Activated CD4-positive, CD25-positive, alpha-beta regulatory T cell treated with anti-CD3 and anti-CD28 coated beads, Interleukin-2, amount 50 U/mL, for 16 hours (primary cell): ENCODE results near the gene SPTBN5.

Source experiments
- DNase-seq: peaks from one replicate; pipeline ENCODE4 v3.0.0-alpha.2; 2020; ENCODE audit warnings: low read depth, low spot score

SPTBN5 gene

DNA sequence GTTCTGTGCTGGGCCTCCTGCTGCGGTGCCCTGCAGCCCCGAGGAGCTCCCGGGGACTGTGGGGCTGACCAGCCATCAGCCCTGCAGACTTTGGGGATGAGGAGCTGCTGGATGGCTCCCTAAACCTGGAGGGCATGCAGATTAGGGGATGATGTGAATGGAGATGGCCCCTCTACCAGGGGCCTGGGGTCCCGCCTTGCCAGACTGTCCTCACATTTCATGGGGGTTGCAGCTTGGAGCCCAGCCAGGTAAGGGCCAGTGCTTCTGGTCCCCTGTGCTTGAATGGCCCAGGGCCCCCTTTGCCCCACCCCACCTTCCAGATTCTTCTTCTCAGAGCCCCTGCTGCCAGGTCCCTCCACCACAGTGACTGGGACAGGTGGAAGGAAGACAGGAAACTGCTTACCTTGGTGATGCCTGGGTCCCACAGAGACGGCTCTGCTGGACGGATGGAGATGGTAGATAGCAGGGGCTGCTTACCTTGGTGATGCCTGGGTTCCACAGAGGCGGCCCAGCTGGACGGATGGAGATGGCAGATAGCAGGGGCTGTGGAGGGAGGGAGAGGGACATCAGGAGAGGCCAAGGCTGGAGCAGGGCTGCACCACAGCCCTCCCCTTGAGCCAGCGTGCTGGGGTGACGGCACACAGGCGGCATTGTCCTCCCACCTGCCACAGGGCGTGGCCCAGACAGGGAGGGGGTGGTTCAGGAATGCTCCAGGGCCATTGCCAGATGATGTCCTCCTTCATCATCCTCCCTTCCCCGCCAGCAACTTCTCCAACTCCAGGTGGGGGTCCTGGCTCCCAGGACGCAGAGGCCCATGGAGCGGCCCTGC lies at the start of gene SPTBN5:
Gene SPTBN5 (minus strand): TSS at position 632 of the 829 bp plus-strand sequence. CDS start 556 bp downstream, at position 76.
- no peak for DNase-seq

DNA sequence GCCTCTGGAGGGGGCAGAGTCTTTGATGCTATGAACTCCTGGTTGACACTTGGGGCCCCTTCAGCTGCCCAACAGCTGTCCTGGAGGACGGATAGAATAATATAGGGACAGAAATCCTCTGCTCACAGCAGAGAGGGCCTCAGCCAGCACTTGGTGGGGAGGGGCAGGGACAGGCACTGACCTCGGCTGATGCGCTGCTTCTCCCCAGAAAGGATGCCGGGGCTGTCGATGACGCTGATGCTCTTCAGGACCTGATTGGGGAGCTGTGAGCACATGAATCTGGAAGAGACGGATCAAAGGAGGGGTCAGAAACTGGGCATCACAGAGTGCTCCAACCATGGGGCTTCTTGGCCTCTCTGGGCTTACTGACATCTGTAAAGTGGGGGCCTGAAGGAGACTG lies 49.0 kb upstream of the SPTBN5 start:
- DNase-seq, result no peak

DNA sequence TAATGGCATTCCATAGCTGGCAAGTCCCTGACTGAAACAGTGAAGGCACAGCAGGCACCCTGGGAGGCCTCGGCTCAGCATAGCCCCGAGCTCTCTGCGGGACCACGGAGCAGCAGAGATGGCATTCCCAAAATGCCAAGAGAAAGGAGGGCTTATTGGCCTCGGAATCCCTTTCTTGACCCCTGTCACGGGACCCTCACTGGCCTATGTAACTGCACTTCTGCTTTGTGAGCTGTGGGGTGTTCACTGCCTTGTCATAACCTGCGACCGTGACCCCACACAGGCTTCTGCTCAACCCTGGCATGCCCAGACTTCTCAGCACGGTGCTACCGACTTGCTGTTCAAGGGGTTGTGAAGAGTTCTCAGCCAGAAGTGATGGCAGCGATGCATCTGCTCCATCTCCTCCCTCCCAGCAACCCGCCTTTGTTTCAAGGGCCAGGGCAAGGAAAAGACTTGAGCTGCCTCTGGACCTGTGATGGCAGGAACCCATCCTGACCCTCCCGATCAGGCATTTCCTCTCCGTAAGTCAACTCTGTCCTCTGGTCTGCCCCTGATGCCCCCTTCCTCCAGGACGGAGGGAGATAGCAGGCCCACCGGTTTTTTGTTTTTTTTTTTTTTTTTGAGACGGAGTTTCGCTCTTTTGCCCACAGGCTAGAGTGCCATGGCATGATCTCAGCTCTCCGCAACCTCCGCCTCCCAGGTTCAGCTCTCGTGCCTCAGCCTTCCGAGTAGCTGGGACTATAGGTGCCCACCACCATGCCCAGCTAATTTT lies 48.0 kb upstream of the SPTBN5 start:
- DNase-seq, result no peak

DNA sequence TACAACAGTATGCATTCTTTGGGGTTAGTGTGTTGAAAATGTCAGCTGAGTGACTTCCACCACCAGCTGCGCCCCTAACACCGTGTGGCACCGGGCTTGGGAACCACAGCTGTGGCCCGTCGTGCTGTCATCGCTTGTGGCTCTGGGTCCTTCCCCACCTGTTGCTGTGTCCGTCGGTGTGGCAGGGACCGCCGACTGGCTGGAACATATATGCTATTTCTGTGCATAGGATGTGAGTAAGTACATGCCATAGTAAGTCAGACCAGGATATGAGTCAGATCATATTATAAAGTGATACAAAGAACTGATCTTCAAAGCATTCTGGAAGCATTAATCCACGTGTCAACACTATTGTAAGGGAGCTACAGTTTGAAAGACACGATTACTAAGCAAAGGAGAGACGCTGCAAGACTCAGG lies 46.6 kb upstream of the SPTBN5 start:
- DNase-seq, result peak; percentile 24

DNA sequence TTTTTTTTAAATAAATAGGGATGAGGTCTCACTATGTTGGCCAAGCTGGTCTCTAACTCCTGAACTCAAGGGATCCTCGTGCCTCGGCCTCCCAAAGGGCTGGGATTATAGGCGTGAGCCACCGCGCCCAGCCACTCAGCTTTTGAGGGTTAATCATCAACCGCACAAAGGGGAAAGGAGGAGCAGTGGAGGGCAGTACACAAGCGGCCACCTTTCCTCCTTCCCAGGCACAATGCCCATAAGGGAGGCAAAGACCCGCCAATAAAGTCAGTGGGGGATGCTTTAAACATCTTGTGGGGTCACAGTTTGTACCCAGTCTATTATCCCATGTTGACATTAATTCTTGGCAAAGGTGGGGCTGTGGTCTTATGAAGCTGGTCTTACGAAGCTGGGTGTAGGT lies 46.1 kb upstream of the SPTBN5 start:
- DNase-seq, result no peak

DNA sequence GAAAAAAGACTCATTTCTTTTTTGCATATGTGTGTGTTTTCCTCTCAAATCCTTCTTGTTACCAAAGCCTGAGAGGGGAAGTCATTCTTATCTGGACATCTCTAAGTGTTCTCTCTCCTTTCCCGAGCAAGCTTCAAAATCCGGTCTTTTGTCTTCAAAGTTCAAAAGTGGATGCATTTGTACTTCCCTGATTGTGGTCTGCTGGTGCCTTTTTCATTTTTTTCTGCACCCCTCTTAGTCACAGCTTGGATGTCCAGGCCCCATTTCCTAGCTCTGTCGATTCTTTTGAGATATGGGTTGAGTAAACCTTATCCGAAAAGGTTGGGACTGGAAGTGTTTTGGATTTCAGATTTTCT lies 43.7 kb upstream of the SPTBN5 start:
- no peak for DNase-seq

DNA sequence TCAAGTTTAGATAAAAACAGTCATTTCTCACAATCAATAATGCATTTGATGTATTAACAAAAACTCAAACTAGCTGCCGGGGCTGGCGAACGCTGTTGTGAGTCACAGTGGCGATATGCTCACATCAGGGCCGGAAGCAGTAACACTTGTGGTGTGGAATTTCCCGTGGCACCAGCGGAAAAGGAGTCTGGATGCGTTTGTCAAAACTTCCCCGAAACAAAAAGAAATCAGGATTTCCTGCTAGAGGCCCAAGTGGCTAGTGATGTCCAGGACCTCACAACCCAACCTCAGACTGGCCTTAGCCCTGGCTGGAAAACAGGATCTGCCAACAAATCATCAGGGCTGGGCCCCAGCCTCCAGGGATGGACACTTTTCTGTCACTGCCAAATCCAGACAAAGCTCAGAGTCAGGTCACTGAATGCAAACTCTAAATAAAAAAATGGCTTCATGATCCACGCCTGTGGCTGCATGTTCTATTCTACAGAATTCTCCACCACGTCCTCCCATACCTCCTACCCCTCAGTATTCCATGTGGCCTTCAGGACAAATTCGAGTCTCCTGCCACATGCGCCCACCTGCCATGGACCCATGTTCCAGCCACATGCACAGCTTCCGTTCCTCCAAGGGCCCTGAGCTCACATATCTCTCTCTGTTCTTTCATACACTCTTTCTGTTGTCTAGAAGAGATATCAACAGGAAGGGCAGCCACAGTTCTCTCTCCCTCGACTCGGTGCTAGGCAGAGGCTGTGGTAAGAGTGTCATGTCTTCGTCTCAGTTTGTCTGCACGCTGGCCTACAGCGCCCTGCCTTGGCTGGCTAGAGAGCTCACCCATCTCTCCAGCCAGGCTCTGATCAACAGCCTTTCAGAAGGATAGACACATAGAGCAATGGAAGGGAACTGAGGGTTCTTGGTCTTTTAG lies 43.1 kb upstream of the SPTBN5 start:
- peak; percentile 61 for DNase-seq

DNA sequence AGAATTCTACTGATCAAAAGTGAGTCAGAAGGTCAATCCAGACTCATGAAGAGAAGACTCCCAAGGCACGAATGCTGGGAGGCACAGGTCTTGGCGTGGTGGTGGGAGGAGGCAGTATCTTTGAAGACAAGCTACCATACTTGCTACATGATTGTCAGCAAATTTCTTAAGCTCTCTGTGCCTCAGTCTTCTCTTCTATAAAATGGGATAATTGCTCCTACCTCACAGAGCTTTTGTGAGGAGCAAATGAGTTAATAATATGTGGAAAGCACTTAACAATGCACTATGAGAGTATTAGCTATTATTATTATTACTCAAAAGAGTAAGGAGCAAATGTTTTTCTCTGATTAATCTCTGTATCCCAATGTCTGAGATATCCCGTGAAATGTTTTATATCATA lies 42.3 kb upstream of the SPTBN5 start:
- no peak for DNase-seq

DNA sequence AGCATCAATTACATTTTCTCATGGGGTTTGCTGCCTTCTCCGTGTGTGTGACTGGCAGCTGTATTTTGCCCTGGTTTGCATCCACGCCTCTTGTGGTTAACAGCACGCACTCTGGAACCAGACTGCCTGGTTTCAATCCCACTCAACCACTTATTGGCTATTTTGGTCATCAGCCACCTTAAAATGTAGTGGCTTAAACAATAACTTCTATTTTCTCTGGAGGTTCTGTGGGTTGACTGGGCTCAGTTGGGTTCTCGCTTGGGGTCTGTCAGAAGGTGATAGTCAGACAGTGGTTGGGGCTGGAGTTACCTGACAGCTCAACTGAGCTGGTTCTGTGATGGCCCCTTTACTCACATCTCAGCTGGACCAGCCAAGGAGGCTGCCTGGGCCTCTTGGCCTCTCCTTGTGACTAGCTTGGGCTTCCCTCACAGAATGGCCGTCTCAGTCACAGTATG lies 41.7 kb upstream of the SPTBN5 start:
- DNase-seq, result no peak

DNA sequence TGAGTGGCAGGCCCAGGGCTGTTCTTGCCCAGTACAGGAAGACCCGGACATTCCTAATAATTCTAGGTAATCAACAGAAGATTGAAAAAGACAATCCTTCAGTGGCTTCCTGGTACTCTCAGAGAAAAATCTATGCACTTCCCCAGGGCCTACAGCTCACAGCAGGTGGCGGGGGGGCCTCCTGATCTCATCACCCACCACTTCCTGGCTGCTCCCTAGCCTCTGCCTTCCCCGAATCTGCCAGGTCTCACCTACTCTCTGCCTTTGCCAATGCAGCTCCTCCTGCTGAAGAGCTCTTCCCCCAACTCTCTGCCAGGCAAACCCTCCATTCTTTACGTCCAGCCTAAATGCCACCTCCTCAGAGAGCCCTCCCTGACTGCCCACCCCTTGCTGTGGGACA lies 41.0 kb upstream of the SPTBN5 start:
- peak; percentile 61 for DNase-seq

DNA sequence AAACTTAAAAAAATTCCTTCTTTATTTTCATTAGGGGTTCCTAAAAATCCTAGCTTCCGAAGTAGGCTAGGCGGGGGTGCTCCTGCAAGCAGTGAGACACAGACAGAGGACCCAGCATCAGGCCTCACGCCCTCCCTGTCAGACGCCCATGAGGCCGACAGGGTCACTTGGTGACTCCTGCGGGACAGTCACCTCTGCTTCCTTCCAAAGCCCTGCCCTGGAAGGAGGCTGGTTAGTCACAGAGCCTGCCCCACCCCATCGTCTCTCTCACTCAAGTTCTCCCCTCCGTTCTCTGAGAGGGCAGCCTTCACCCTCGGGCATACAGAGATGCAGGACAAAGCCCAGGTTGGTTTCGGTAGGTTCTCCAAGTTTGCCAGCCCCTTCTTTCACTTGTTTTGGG lies 39.9 kb upstream of the SPTBN5 start:
- no peak for DNase-seq

DNA sequence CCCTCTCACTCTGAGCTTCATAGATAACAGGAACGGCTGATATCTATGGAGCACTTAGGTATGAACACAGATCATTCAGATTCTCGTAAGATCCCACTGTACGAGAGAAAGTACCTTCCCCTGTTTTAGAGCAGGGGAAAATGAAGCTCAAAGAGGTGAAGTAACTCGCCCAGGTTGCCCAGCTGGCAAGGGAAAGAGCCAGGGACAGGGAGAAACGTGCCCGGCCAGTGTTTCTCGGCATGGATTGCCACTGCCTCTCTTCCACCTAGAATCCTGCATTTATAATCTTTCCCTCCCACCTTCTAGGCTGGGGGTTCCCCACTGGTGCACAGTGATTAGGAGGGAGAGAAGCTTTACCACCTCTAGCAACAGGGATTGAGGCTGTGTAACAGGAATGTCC lies 39.5 kb upstream of the SPTBN5 start:
- DNase-seq, result no peak

DNA sequence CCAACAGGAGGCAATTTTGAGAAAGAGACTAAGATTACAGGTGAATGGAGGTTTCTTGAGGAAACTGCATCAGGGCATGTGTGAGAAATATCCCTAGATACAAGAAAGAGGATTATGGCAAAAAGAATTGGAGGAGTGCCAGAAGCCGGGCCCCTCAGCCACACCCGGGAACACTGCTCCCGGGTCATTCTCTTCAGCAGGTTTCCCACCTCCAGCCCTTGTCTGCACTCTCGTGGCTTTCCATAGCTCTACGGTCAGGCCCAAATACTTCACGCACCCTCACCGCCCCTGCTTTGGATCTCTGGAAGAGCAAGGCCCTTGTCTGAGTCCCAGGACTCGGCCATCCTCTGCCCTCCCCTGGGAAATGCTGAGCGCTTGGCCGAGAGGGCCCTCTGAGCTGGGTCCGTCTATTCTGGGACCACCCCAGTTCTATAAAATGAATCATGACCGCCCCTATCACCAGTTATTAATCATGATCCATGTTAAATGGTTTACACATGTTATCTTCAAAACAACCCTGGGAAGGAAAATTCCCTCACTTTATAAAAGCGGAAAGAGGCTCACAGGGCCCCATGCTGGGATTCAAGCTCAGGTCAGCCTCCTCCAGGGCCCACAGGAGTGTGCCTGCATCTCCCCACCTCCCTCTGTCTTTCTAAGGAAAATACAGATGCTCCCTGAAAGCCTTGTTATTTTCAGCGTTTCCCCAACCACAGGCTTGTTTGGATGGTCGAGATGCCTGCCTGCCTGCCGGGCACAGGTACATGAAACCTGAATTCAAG lies 38.8 kb upstream of the SPTBN5 start:
- DNase-seq, result no peak

DNA sequence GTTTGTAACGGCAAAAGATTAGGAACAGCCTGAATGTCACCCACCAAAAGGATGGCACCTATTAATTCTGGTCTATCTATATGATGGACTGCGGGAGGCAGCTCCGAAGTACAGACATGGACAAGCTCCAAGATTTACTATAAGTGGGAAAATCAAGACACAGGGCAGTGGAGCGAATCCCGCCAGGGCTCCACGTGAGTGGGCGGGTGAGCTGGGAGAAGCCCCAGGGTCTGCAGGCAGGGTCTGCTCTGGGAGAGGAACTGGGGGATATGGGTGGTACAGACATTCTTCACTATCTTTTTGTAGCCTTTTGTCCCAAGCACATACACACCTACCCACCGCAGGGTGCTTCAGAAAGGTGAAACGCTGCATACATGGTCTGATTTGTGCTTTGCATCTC lies 38.2 kb upstream of the SPTBN5 start:
- no peak for DNase-seq

DNA sequence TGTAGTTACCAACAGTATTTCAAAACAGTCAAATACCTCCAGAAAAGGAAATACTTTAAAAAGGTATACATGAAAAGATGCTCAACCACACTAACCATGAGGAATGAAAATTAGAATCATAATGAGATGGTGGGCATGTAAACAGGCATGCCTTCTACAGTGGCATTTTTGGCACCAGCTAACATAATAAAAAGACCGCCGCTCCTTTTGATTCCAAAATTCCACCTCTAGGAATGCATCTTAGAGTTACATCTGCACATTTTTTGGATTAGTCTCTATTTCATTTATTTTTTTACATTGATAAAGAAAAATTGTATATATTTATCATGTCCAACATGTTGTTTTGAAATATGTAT lies 37.0 kb upstream of the SPTBN5 start:
- DNase-seq, result no peak

DNA sequence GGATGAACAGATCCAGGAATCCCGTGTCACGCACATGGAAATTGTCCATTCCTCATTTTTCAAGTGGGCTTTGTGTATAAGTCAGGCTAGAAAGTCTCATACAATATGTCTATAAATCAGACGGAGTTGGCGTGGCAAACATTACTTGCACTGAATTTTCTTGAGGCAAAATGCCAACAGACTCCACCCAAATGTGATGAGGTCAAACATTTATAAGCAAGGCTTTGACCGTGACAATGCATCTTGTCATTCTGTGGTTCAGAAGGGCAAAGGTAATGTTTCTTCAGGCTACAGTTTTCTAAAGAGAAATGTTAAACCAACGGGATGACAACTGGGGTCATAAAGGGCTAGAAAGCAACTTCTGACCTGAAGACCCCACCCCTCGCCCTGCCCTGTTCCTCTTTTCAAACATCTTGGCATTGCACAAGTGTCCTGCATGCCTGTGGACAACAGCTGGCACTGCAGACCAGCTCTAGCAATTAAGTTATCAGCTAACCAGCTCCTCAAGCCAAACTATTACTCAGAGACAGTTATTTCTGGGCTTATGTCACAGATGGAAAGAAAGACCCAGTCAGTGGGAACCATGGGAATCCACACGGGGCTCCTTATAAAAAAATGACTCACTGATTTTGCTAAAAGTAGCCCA lies 36.5 kb upstream of the SPTBN5 start:
- DNase-seq, result no peak

DNA sequence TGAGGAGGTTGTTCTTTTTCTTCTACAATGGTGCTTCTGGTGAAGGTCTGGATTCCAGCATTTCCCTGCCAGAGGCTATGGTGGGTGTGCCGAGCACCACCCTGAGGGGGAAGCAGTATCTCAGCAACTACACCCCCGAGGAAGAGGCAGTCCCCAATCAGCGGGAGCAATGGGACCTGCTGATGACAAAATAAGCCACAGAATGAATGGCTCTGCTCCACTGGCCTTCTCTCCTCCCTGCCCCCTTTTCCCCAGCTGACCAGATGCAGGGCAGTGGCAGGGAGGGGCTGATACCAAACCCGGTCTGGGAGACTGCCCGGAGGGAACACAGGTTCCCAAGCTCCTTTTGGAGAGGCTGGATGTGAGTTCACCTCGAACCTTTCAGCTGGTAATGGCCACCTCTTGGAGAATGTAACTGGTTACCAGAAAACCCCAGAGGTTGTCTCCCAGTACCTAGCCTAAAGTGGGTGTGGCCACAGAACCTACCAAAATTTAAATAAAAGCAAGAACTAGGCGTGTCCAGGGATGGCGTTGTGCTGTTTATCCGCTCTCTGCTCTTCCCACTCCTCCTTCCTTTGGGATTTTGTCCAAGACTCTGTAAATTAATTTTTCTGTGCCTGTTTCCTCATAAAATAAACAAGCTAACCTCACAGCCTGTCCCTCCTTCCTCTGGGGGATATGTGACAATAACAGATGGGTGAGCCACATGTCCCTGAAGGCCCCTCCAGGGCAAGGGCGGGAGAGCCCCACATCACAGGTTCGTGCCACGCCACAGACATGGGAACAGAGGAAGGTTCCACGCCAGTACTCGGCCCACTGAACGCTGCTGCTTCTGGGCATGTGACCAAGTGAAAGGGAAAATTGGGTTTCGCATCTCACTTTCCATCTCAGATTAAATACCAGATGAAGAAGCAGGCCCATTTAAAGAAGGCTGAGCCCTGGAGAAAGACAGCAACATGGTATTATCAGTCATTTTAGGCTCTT lies 35.1 kb upstream of the SPTBN5 start:
- DNase-seq, result no peak

DNA sequence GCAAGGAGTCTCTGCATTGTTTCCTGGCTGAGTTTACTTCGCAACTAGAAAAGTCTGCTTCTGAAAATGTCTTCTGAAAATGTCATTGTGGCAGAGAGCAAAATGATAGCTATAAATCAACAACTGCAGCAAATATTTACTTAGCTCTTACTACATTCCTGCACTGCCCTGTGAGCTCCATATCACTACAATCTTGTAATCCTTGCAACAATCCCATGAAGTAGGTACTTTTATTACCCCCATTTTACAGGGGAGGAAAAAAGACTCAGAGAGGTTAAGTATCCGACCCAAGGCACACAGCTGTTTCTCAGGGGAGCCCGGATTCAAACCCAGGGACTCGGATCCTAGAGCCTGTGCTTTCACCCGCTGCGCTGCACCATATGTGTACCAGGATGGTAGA lies 34.2 kb upstream of the SPTBN5 start:
- no peak for DNase-seq

DNA sequence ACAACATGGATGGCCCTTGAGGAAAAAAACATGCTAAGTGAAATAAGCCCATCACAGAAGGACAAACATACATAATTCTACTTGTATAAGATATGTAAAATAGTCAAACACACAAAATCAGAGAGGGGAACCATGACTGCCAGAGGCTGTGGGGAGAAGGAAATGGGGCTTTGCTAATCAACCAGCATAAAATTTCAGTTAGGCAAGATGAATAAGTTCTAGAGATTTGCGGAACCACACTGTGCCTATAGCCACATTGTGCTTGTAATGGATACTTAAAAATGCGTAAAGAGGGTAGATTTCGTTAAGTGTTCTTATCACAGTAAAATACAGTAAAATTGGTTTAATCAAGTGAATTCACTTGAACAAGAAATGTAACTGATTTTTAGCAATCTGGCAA lies 33.7 kb upstream of the SPTBN5 start:
- no peak for DNase-seq
